Right lobe of liver (tissue), 6 donors: ENCODE data around the gene GGT6. TPM values are rescaled to one million over a fixed set of nuclear protein-coding genes. Genes with fewer than 3 reads are reported as not detected.

ENCODE experiments used
- ATAC-seq, 4 donors: fragments of 200-7000 bp; cut with Tn5 transposase; one replicate each; pipeline ENCODE4 v1.9.1; 2020; ENCODE audit warnings: mild to moderate bottlenecking in 4 of 4, moderate library complexity in 4 of 4
- DNase-seq, 3 donors: peaks; one replicate each; pipeline ENCODE4 v3.0.0-alpha.2; 2020
- H3K27ac ChIP-seq, 3 donors: fragments of 200-600 bp; one replicate each; pipeline ENCODE4 v1.8.0; 2022
- H3K27me3 ChIP-seq, 2 donors: fragments of 200-600 bp; one replicate each; pipeline ENCODE4 v1.8.0; 2022
- H3K36me3 ChIP-seq, 4 donors: fragments of 200-600 bp; sonication (generic) in 1 of 4; one replicate each; pipeline versions ENCODE4 v1.5.1 to v1.8.0; 2017 to 2022; ENCODE audit warnings: control low read depth in 1 of 4
- H3K4me1 ChIP-seq, 4 donors: fragments of 200-600 bp; sonication (generic) in 1 of 4; one replicate each; pipeline versions ENCODE4 v1.5.1 to v1.8.0; 2017 to 2022; ENCODE audit warnings: control low read depth in 1 of 4
- H3K4me3 ChIP-seq, 3 donors: fragments of 200-600 bp; one replicate each; pipeline ENCODE4 v1.8.0; 2022
- H3K9me3 ChIP-seq, 4 donors: fragments of 200-600 bp; sonication (generic) in 1 of 4; one replicate each; pipeline versions ENCODE4 v1.5.1 to v1.8.0; 2017 to 2022; ENCODE audit warnings: control low read depth in 1 of 4
- CTCF ChIP-seq, 4 donors: fragments of 200-600 bp in 3 of 4; fragments of 450-650 bp in 1 of 4; IDR thresholded peaks; one replicate each; pipeline versions ENCODE4 v1.5.1 to v1.8.0; 2016 to 2022; ENCODE audit warnings: antibody characterized with exemption in 4 of 4, mild to moderate bottlenecking in 2 of 4
- POLR2A ChIP-seq: fragments of 450-650 bp; IDR thresholded peaks from one replicate; pipeline ENCODE4 v1.6.1; 2017; ENCODE audit warnings: antibody characterized with exemption, mild to moderate bottlenecking
- WGBS: methylation state at CpG from one replicate; pipeline ENCODE4 v1.1.6; 2018; ENCODE audit warnings: low coverage, low lambda C conversion rate; ENCODE audit not compliant: insufficient coverage; ENCODE audit errors: missing lambda C conversion rate; 5-methylcytosine and 5-hydroxymethylcytosine counted together
- intact Hi-C, 2 donors: fragments of 100-400 bp; cut with DNase I; formaldehyde crosslinking; loops; one replicate each; pipeline versions ENCODE4 v1.11.2 to v1.14.1; 2022
- total RNA-seq, 6 experiments: library from RNA; depleted of rRNA in 2 of 6; stranded (reverse); fragments of >200 nt in 2 of 6; fragmentation: NEBNext Ultra II Directional in 3 of 6; extraction: Animal tissue kit (Norgen Biotek cat#: 25700) in 3 of 6; gene quantifications; one replicate each; pipeline versions ENCODE4 v1.1.0 to v1.2.4, GENCODE V29; 2016 to 2023
- donor health status: DM: no; HTN: yes; CAD: no.
- donor health status: DM: no; HTN: no; CAD: no.
- donor health status: DM: no; HTN: no; CAD: no.
- donor health status: DM: no; HTN: yes; CAD: no.
- donor health status: DM: no; HTN: yes; CAD: no.

Gene GGT6
- total RNA-seq, 6 experiments from 2014 or later: 0.09 to 0.92 (median 0.27) TPM

- ATAC-seq (no peak), DNase-seq (peak in 1 of 3 donors; percentile 55)
- H3K36me3 ChIP-seq: peaks cover 0 to 22% (median 6%) of the 10 kb centered on the region in 4 donors
- no peak overlapping the region for H3K4me3 ChIP-seq
- TF ChIP-seq POLR2A (no peak), CTCF (IDR thresholded peaks at IDR 0.05) (no peak)
- no peaks in the 10 kb centered on the region for H3K9me3 ChIP-seq
- H3K27me3 ChIP-seq: no peaks in the 10 kb centered on the region
- H3K27ac ChIP-seq: no peak overlapping the region
- peaks cover 0 to 21% (median 7%) of the 10 kb centered on the region in 4 donors for H3K4me1 ChIP-seq
- intact Hi-C loops: no loop called here
- WGBS: 87% methylated on average over 6 of the region's 13 CpGs
Observed at GRCh38 chr17:4538236-4539002, 22.0 kb downstream of the GGT6 start.

- intact Hi-C loops: no loop called here
- H3K4me3 ChIP-seq: no peak overlapping the region
- no peak overlapping the region for H3K27ac ChIP-seq
- no peak for ATAC-seq
- TF ChIP-seq CTCF (IDR thresholded peaks at IDR 0.05) (no peak), POLR2A (no peak)
- 70% methylated on average over 2 of the region's 19 CpGs for WGBS
- no peak for DNase-seq
- peaks cover 0 to 21% (median 6%) of the 10 kb centered on the region in 4 donors for H3K36me3 ChIP-seq
- no peaks in the 10 kb centered on the region for H3K27me3 ChIP-seq
- H3K9me3 ChIP-seq: no peaks in the 10 kb centered on the region
- H3K4me1 ChIP-seq: peaks cover 0 to 22% (median 7%) of the 10 kb centered on the region in 4 donors
Observed at GRCh38 chr17:4537451-4538235, 22.7 kb downstream of the GGT6 start.

- Histone ChIP-seq H3K4me3 (no peak overlapping the region), H3K27ac (no peak overlapping the region), H3K9me3 (no peaks in the 10 kb centered on the region), H3K4me1 (peaks cover 0 to 22% (median 7%) of the 10 kb centered on the region in 4 donors), H3K27me3 (no peaks in the 10 kb centered on the region), H3K36me3 (peaks cover 0 to 14% (median 4%) of the 10 kb centered on the region in 4 donors)
- DNase-seq (no peak), ATAC-seq (peak in 1 of 4 donors; percentile 11)
- intact Hi-C loops: no loop called here
- 54% methylated on average over 3 of the region's 18 CpGs for WGBS
- TF ChIP-seq POLR2A (no peak), CTCF (IDR thresholded peaks at IDR 0.05) (no peak)
Observed at GRCh38 chr17:4536742-4537411, 23.5 kb downstream of the GGT6 start.

DNA sequence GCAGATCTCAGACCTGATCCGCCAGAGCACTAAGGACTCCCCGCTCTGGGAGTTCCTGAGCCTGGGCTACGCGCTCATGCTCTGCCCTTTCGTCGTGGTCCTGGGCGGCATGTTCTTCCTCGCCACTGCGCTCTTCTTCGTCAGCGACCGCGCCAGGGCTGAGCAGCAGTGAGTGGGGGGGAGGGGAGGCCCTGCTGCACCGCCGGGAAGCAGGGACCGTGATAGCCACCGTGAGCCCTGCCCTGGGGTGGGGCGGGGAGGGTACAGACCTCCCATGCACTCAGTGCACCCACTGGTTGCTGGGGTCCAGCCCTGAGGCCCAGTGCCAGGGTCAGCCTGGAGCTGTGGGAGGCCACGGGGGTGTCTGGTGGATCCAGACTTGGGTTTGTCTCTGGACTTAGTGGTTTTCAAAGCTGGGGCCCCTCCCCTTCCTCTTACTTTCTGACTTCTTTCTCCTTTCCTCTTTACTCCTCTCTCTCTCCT is 24.1 kb downstream of the GGT6 start:
- no peak for TF ChIP-seq CTCF (IDR thresholded peaks at IDR 0.05)
- TF ChIP-seq POLR2A: no peak
- 56% methylated on average over 6 of the region's 19 CpGs for WGBS
- Histone ChIP-seq H3K27me3 (no peaks in the 10 kb centered on the region), H3K4me3 (no peak overlapping the region), H3K27ac (no peak overlapping the region), H3K4me1 (peaks cover 0 to 22% (median 7%) of the 10 kb centered on the region in 4 donors), H3K9me3 (no peaks in the 10 kb centered on the region), H3K36me3 (peaks cover 0 to 11% (median 2%) of the 10 kb centered on the region in 4 donors)
- ATAC-seq (no peak), DNase-seq (peak in 1 of 3 donors; percentile 58)
- intact Hi-C loops: no loop called here
